Psoas muscle (tissue), 8 donors: ENCODE measurements around the gene TCF12. TPM values are rescaled to one million over a fixed set of nuclear protein-coding genes. Genes with fewer than 3 reads are reported as not detected.

Source experiments
- ATAC-seq, 4 donors: fragments of 200-7000 bp; cut with Tn5 transposase; one replicate each; pipeline ENCODE4 v1.9.1; 2020; ENCODE audit warnings: moderate library complexity in 3 of 4, mild to moderate bottlenecking in 2 of 4
- DNase-seq, 2 donors: peaks; one replicate each; pipeline ENCODE4 v3.0.0-alpha.2; 2020
- H3K27ac ChIP-seq: fragments of 200-600 bp; one replicate; pipeline ENCODE4 v1.8.0; 2022
- H3K27me3 ChIP-seq, 3 donors: fragments of 200-600 bp in 1 of 3; one replicate each; pipeline versions ENCODE4 v1.6.1 to v1.8.0; 2013 to 2022; ENCODE audit warnings: low read length in 2 of 3, mild to moderate bottlenecking in 2 of 3, moderate library complexity in 1 of 3; ENCODE audit not compliant: insufficient read depth in 3 of 3
- H3K36me3 ChIP-seq, 2 donors: fragments of 200-600 bp in 1 of 2; one replicate each; pipeline versions ENCODE4 v1.6.1 to v1.8.0; 2013 to 2022; ENCODE audit warnings: low read depth in 1 of 2, mild to moderate bottlenecking in 1 of 2, moderate library complexity in 1 of 2; ENCODE audit not compliant: insufficient read depth in 1 of 2
- H3K4me1 ChIP-seq: fragments of 200-600 bp; one replicate; pipeline ENCODE4 v1.8.0; 2022
- H3K4me3 ChIP-seq: fragments of 200-600 bp; one replicate; pipeline ENCODE4 v1.8.0; 2022; ENCODE audit warnings: mild to moderate bottlenecking
- H3K9me3 ChIP-seq: fragments of 200-600 bp; one replicate; pipeline ENCODE4 v1.8.0; 2022
- CTCF ChIP-seq: fragments of 200-600 bp; IDR thresholded peaks from one replicate; pipeline ENCODE4 v1.8.0; 2022; ENCODE audit warnings: antibody characterized with exemption
- WGBS, 3 donors: extraction: QIAGEN DNeasy Blood & Tissue Kit; methylation state at CpG; one replicate each; pipeline versions ENCODE4 v1.1.6 to v1.1.7; 2013; 5-methylcytosine and 5-hydroxymethylcytosine counted together
- intact Hi-C, 2 donors: fragments of 100-400 bp; cut with DNase I; formaldehyde crosslinking; loops; one replicate each; pipeline versions ENCODE4 v1.11.0 to v1.14.2; 2022
- polyA plus RNA-seq, 3 donors: library from polyadenylated mRNA; stranded (reverse); fragments of 200-250 nt; gene quantifications; one replicate each; pipeline ENCODE4 v1.2.3, GENCODE V29; 2013
- total RNA-seq, 4 donors: library from RNA; stranded (reverse); fragmentation: NEBNext Ultra II Directional in 2 of 4; extraction: Animal tissue kit (Norgen Biotek cat#: 25700) in 2 of 4; gene quantifications; one replicate each; pipeline versions ENCODE4 v1.2.1 to v1.2.4, GENCODE V29; 2021 to 2023
- donor health status: healthy with polysubstance abuse.
- donor health status: DM: no; HTN: no; CAD: no; lungs with moderate emphysema.
- donor health status: Bipolar disorder and iron deficiency.
- donor health status: healthy.
- donor health status: DM: yes; HTN: yes; CAD: no.
- donor health status: DM: no; HTN: no; CAD: no.
- donor health status: DM: no; HTN: no; CAD: no.
- donor health status: DM: yes; HTN: yes; CAD: no.

The TCF12 gene
- total and polyA plus RNA-seq, 7 donors: 10.5 to 53.1 (median 30.5) TPM

GRCh38 chr15:56943403-56943802 is 25.0 kb downstream of the TCF12 start:
- H3K36me3 ChIP-seq: no peaks in the 10 kb centered on the region
- TF ChIP-seq CTCF: no peak
- peaks cover 12% of the 10 kb centered on the region for H3K9me3 ChIP-seq
- H3K27ac ChIP-seq: no peak overlapping the region
- intact Hi-C loops: no loop called here
- no peak overlapping the region for H3K4me3 ChIP-seq
- ATAC-seq (no peak), DNase-seq (no peak)
- WGBS, 3 donors: 67 to 91% (median 69%) methylated on average over 1 of the region's 1 CpG
- peaks cover 31% of the 10 kb centered on the region for H3K4me1 ChIP-seq
- no peaks in the 10 kb centered on the region for H3K27me3 ChIP-seq

GRCh38 chr15:56944485-56944884 is 26.0 kb downstream of the TCF12 start:
- DNase-seq: no peak
- no peaks in the 10 kb centered on the region for H3K27me3 ChIP-seq
- peaks cover 38% of the 10 kb centered on the region for H3K4me1 ChIP-seq
- H3K4me3 ChIP-seq: no peak overlapping the region
- TF ChIP-seq CTCF: no peak
- intact Hi-C loops: no loop called here
- H3K36me3 ChIP-seq: no peaks in the 10 kb centered on the region
- WGBS, 3 donors: 69 to 82% (median 74%) methylated on average over 1 of the region's 1 CpG
- no peak for ATAC-seq
- H3K9me3 ChIP-seq: peaks cover 12% of the 10 kb centered on the region
- H3K27ac ChIP-seq: no peak overlapping the region

- peaks cover 37% of the 10 kb centered on the region for H3K4me1 ChIP-seq
- H3K9me3 ChIP-seq: peaks cover 12% of the 10 kb centered on the region
- H3K27ac ChIP-seq: no peak overlapping the region
- intact Hi-C loops: no loop called here
- H3K4me3 ChIP-seq: no peak overlapping the region
- ATAC-seq (no peak), DNase-seq (no peak)
- 96 to 99% (median 97%) methylated on average over 3 of the region's 3 CpGs for WGBS, 3 donors
- H3K27me3 ChIP-seq: no peaks in the 10 kb centered on the region
- no peaks in the 10 kb centered on the region for H3K36me3 ChIP-seq
- TF ChIP-seq CTCF: no peak
These were observed 27.7 kb downstream of the TCF12 start for GRCh38 chr15:56946150-56946549.

GRCh38 chr15:56948000-56948763 is 29.7 kb downstream of the TCF12 start:
- H3K27me3 ChIP-seq: no peaks in the 10 kb centered on the region
- peaks cover 12% of the 10 kb centered on the region for H3K9me3 ChIP-seq
- intact Hi-C loops: no loop called here
- 93 to 97% (median 96%) methylated on average over 6 of the region's 6 CpGs for WGBS, 3 donors
- H3K4me3 ChIP-seq: no peak overlapping the region
- DNase-seq: no peak
- H3K4me1 ChIP-seq: peaks cover 19% of the 10 kb centered on the region
- H3K36me3 ChIP-seq: no peaks in the 10 kb centered on the region
- H3K27ac ChIP-seq: no peak overlapping the region
- TF ChIP-seq CTCF: no peak
- ATAC-seq: peak in 1 of 4 donors; percentile 13

- H3K9me3 ChIP-seq: peaks cover 12% of the 10 kb centered on the region
- no peaks in the 10 kb centered on the region for H3K27me3 ChIP-seq
- no peak overlapping the region for H3K4me3 ChIP-seq
- H3K36me3 ChIP-seq: no peaks in the 10 kb centered on the region
- peaks cover 14% of the 10 kb centered on the region for H3K4me1 ChIP-seq
- 63 to 97% (median 88%) methylated on average over 1 of the region's 1 CpG for WGBS, 3 donors
- intact Hi-C loops: no loop called here
- ATAC-seq (peak in 1 of 4 donors; percentile 15), DNase-seq (no peak)
- H3K27ac ChIP-seq: no peak overlapping the region
- no peak for TF ChIP-seq CTCF
These were observed 30.3 kb downstream of the TCF12 start for GRCh38 chr15:56948764-56949101.
